Measurements from ENCODE around the gene LSR. TPM values are rescaled to one million over a fixed set of nuclear protein-coding genes. Genes with fewer than 3 reads are reported as not detected.
A peak's percentile ranks its signal among the peaks of the same experiment; 100 is the strongest.

LSR gene
- total and polyA plus RNA-seq, 2 donors (not counting 1 experiment from before 2014, with no cell fraction given): 37.2 to 45.3 TPM

GRCh38 chr19:35207391-35207871 lies 41.4 kb upstream of the LSR start:
- H3K27me3 ChIP-seq (replicated peaks in 1 of 4; ENCODE audit: control extremely low read depth in 1 of 4, control insufficient read depth in 3 of 4, insufficient read depth in 4 of 4, low read length in 3 of 4): no peaks in the 10 kb centered on the region
- H3K4me3 ChIP-seq (ENCODE audit: control extremely low read depth in 1 of 5, extremely low read depth in 1 of 5, insufficient read depth in 1 of 5, low read depth in 2 of 5, low read length in 4 of 5): no peak overlapping the region
- peaks cover 0 to 10% (median 3%) of the 10 kb centered on the region in 3 donors for H3K9me3 ChIP-seq (ENCODE audit: control extremely low read depth in 1 of 3, control insufficient read depth in 2 of 3, insufficient read depth in 1 of 3, low read length in 2 of 3)
- H3K4me1 ChIP-seq (ENCODE audit: control insufficient read depth in 2 of 2, insufficient read depth in 2 of 2, low read length in 2 of 2): peaks cover 88 to 91% of the 10 kb centered on the region in 2 donors
- DNase-seq (peak; percentile 47), ATAC-seq (ENCODE audit: low read depth) (no peak)
- no peaks in the 10 kb centered on the region for H4K20me1 ChIP-seq (ENCODE audit: control insufficient read depth, insufficient read depth, low read length, poor library complexity, severe bottlenecking)
- peak overlapping the region; percentile 93 to 95 for H3K27ac ChIP-seq (ENCODE audit: low read length in 2 of 2)
- no peak overlapping the region for H2AFZ ChIP-seq (ENCODE audit: insufficient read depth, low read depth, low read length, poor library complexity, severe bottlenecking)
- no peaks in the 10 kb centered on the region for H3K36me3 ChIP-seq (replicated peaks in 1 of 2; ENCODE audit: control extremely low read depth in 1 of 2, control insufficient read depth in 1 of 2, extremely low read depth in 1 of 2, insufficient read depth in 2 of 2, low read length in 1 of 2)
- Mint-ChIP-seq H3K27ac (peak overlapping the region; percentile 96), H3K4me3 (peak overlapping the region; percentile 37), H3K4me1 (peaks cover 69% of the 10 kb centered on the region), H3K27me3 (no peaks in the 10 kb centered on the region), H3K9me3 (ENCODE audit: insufficient read depth) (no peaks in the 10 kb centered on the region)
- ChIA-PET POLR2A (interaction anchor here (1.0 to 1.7 kb wide), 3 partner anchors 53 to 255 kb away, joined by 3 to 7 read pairs (median 6); partner anchors contain the start of gene FXYD5), CTCF (interaction anchor here (1.1 to 3.3 kb wide), 4 partner anchors 8 to 34 kb away, joined by 4 to 25 read pairs (median 6); no protein-coding TSS in a partner anchor)
- no peaks in the 10 kb centered on the region for H3K79me2 ChIP-seq (ENCODE audit: control insufficient read depth, insufficient read depth, low read length)
- peak overlapping the region; percentile 39 for H3K4me2 ChIP-seq (replicated peaks; ENCODE audit: low read depth, low read length, poor library complexity, severe bottlenecking)
- intact Hi-C loops (cut with micrococcal nuclease): loop anchor here (2.0 kb wide), 2 partner anchors 41 to 53 kb away; partner anchors contain the start of genes FXYD5 and LSR
- TF ChIP-seq CTCF (IDR thresholded peaks at IDR 0.05) (no peak), EZH2 (IDR thresholded peaks at IDR 0.05; ENCODE audit: borderline replicate concordance, insufficient read depth, low read depth, low read length, poor library complexity, severe bottlenecking) (no peak)
- WGBS (ENCODE audit: insufficient coverage): no CpG with 5 or more reads among the region's 8 CpGs
- no peak overlapping the region for H3K9ac ChIP-seq (ENCODE audit: low read length)

DNA sequence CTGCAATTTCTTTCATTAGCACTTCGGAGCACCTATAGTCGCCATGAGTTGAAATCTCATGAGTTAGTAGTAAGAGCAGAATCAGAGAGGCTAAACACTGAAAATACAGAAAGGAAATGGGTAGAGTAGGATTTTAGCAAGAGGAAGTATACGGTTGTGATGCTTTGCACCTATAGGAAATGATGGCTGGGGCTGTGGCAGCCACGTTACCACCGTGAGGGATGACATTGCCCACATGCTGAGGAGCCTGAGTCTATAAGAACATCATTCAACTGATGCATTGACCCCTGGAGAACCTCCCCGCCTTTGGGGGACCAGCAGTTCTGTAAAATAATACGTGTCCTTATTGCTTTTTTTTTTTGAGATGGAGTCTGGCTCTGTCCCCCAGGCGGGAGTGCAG lies 40.7 kb upstream of the LSR start:
- ChIA-PET POLR2A (interaction anchor here (1.4 kb wide), 1 partner anchor 54 kb away, joined by 7 read pairs; the partner anchor contains the start of gene FXYD5), CTCF (interaction anchor here (1.5 to 3.3 kb wide), 3 partner anchors 9 to 12 kb away, joined by 4 to 25 read pairs (median 4); no protein-coding TSS in a partner anchor)
- H2AFZ ChIP-seq (ENCODE audit: insufficient read depth, low read depth, low read length, poor library complexity, severe bottlenecking): no peak overlapping the region
- intact Hi-C loops (cut with micrococcal nuclease): no loop called here
- Mint-ChIP-seq H3K9me3 (ENCODE audit: insufficient read depth) (no peaks in the 10 kb centered on the region), H3K4me1 (peaks cover 69% of the 10 kb centered on the region), H3K27me3 (no peaks in the 10 kb centered on the region), H3K4me3 (peak overlapping the region; percentile 37), H3K27ac (peak overlapping the region; percentile 96)
- no peaks in the 10 kb centered on the region for H4K20me1 ChIP-seq (ENCODE audit: control insufficient read depth, insufficient read depth, low read length, poor library complexity, severe bottlenecking)
- TF ChIP-seq EZH2 (IDR thresholded peaks at IDR 0.05; ENCODE audit: borderline replicate concordance, insufficient read depth, low read depth, low read length, poor library complexity, severe bottlenecking) (no peak), CTCF (IDR thresholded peaks at IDR 0.05) (no peak)
- 84% methylated on average over 6 of the region's 8 CpGs for WGBS (ENCODE audit: insufficient coverage)
- H3K9me3 ChIP-seq (ENCODE audit: control extremely low read depth in 1 of 3, control insufficient read depth in 2 of 3, insufficient read depth in 1 of 3, low read length in 2 of 3): peaks cover 0 to 10% (median 3%) of the 10 kb centered on the region in 3 donors
- DNase-seq: peak; percentile 7
- no peak for ATAC-seq (ENCODE audit: low read depth)
- H3K4me2 ChIP-seq (replicated peaks; ENCODE audit: low read depth, low read length, poor library complexity, severe bottlenecking): peak overlapping the region; percentile 31
- H3K27me3 ChIP-seq (replicated peaks in 1 of 4; ENCODE audit: control extremely low read depth in 1 of 4, control insufficient read depth in 3 of 4, insufficient read depth in 4 of 4, low read length in 3 of 4): no peaks in the 10 kb centered on the region
- no peaks in the 10 kb centered on the region for H3K79me2 ChIP-seq (ENCODE audit: control insufficient read depth, insufficient read depth, low read length)
- H3K4me1 ChIP-seq (ENCODE audit: control insufficient read depth in 2 of 2, insufficient read depth in 2 of 2, low read length in 2 of 2): peaks cover 95 to 98% of the 10 kb centered on the region in 2 donors
- peak overlapping the region in 1 of 5 experiments; percentile 6 for H3K4me3 ChIP-seq (ENCODE audit: control extremely low read depth in 1 of 5, extremely low read depth in 1 of 5, insufficient read depth in 1 of 5, low read depth in 2 of 5, low read length in 4 of 5)
- no peak overlapping the region for H3K9ac ChIP-seq (ENCODE audit: low read length)
- no peaks in the 10 kb centered on the region for H3K36me3 ChIP-seq (replicated peaks in 1 of 2; ENCODE audit: control extremely low read depth in 1 of 2, control insufficient read depth in 1 of 2, extremely low read depth in 1 of 2, insufficient read depth in 2 of 2, low read length in 1 of 2)
- H3K27ac ChIP-seq (ENCODE audit: low read length in 2 of 2): peak overlapping the region; percentile 93 to 95
